GM18508 (cell line): ENCODE results near the gene HAGHL.
"Not testable (repeated sequence)": the region's sequence is repeated elsewhere in the genome, so short reads cannot be mapped to it uniquely, and the experiment has no call there.

ENCODE experiments used
- ATAC-seq: cut with Tn5 transposase; IDR thresholded peaks from one replicate; pipeline ENCODE4 v1.9.1; 2021; ENCODE audit warnings: moderate number of reproducible peaks; ENCODE audit not compliant: insufficient read depth, unreplicated experiment

The HAGHL gene

DNA sequence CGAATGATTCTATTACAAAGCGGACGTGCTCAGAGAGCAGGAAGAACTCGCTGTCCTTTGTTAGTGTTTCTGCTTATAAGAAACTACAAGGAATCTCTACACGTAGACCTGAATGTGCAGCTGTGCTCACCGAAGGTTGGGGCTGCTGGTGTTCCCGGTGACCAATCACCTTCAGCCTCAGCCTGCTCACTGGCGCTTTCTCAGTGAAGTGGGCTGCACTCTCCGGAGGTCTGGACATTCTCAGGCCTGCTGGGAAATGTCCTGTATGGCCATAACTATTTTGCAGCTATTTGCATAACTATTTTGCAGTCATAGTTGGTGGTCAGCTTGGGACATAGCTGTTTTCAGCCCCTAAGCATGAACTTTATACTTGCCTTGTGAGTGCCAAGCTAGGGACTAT lies 23.6 kb downstream of the HAGHL start:
- no peak for ATAC-seq

DNA sequence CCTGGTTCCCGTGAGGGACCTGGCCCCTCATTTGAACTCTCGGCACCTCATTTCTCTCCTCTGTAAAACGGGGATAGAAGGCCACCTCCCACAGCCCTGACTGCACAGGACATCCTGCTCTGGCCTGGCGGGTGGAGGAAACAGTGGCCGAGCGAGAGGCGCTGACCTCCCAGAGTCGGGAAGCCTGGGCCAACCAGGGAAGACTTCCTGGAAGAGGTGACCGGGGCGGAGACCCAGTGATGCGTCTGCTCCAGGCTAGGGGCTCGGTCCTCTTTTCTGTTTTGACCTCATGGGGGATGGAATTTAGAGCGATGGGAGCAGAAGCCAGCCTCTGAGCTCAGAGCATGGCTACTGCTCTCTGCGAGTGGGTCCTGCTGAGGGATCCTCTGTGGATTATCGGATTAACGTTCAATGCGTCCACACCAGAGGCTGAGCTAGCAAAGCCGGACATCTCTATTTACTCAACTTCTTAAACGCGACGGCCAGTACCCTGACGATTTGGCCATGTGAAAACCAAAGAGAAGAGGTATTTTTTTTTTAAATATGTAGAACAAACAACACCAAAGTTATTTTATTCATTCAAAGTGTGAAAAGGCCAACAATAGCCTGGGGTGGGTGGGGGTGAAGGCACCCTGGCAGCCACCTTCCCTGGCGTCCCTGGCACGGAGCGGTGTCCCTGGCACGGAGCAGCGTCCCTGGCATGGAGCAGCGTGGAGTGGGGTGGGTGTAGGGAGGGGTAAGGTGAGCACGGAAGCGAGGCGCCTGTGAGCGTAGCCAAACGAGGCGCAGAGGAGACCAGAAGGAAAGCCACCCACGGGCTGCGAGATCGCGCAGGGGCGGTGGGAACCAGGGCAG lies 24.5 kb downstream of the HAGHL start:
- no peak for ATAC-seq

DNA sequence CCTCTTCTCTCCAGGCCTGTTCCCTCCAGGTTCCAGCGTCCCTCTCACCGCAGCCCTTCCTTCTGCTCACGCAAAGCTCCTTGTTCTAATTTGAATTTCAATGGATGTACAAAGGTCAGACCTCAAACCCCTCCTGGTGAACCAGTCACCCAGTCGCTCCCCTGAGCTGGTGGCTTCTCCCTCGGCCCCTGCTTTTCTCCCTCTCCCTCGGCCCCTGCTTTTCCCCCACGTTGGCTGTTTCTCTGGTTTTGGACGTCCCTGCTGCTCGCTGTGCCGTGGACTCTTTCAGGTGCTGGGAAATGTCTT lies 25.1 kb downstream of the HAGHL start:
- no peak for ATAC-seq

DNA sequence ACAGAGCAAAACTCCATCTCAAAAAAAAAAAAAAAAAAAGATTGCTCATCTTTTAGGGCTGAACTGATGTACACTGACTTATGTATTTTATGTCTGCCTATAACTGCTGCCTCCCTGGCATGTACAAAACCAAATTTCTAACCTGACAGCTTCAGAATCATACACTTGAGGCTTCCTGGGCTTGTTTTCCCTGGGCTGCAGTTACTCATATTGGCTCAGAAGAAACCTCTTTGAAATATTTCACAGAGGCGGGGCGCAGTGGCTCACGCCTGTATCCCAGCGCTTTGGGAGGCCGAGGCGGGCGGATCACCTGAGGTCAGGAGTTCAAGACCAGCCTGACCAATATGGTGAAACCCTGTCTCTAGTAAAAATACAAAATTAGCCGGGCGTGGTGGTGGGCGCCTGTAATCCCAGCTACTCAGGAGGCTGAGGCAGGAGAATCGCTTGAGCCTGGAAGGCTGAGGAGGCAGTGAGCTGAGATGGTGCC lies 27.3 kb downstream of the HAGHL start:
- not testable (repeated sequence) for ATAC-seq

DNA sequence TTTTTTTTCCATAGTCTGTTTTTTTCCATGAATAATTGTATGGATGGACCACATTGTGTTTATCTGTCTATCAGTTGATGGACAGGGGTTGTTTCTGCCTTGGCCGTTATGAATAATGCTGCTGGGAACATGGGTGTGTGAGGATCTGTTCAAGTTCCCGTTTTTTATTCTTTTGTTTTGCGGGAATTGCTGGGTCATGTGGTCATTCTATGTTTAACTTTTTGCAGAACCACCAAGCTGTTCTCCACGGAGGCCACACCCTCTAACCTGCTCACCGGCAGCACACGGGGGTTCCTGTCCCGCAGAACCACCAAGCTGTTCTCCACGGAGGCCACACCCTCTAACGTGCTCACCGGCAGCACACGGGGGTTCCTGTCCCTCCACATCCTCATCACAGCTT lies 27.8 kb downstream of the HAGHL start:
- no peak for ATAC-seq

DNA sequence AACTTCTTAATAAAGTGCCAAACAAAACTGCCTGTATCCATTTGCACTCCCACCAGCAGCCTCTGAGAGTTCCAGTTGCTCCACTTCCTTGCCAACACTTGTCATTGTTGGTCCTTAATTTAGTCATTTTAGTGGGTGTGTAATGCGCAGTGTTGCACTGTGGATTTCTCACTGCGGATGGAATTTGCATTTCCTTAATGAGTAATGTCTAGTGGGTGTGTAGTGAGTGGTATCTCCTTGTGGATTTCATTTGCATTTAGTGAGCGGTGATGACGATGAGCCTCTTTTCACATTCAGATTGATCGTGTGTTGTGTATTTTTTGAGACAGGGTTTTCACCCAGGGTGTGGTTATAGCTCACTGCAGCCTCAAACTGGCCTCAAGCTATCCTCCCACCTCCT lies 29.5 kb downstream of the HAGHL start:
- no peak for ATAC-seq

DNA sequence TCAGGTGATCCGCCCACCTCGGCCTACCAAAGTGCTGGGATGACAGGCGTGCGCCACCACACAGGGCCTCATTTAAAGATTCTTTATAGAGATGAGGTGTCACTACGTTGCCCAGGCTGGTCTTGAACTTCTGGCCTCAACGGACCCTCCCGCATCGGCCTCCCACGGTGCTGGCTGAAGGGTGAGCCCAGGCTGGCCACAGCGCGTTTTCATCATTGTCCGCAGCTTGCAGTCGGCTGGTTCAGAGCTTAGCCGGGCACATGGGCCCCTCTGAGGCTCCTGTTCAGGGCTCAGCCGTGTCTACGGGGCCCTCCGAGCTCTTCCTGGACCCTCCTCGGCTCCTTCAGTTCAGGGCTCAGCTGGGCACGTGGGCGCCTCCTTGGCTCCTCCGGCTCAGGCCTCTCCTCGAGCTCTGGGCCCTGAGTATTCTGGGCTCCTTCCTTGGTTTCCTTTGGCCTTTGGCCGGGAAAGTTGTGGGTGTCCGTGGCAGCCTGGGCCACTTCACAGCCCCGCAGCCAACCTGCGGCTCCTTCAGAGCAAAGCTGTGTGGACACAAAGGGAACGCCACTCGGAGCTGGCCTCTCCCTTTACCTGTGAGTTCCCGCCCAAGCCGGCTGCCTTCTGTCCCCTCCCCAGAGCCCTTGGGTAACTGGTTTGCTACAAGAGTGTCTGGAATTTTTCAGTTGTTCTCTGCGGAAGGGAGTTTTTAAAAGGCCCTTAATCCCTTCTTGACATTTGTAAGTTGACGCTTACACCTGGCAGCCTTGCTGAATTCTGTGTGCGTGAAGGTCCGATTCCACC lies 32.4 kb downstream of the HAGHL start:
- ATAC-seq = no peak

DNA sequence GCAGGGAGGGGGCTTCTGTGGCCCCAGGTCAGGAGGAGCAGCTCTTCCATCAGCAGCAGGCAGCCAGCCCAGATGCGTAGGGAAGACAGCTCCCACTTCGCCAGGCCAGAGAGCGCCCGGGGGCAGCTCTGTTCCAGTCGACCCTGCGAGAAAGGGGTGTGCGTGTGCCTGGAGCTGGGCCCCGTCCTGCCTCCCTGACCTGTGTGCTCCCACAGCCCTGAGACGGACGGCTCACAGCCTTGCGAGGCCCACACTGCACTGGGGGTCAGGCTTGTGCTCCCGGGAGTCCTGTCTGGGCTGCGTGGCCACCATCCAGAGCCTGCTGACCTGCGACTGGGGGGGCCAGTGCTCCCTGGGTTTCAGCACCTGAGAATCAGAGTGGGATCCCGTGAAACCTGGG lies 33.2 kb downstream of the HAGHL start:
- no peak for ATAC-seq

DNA sequence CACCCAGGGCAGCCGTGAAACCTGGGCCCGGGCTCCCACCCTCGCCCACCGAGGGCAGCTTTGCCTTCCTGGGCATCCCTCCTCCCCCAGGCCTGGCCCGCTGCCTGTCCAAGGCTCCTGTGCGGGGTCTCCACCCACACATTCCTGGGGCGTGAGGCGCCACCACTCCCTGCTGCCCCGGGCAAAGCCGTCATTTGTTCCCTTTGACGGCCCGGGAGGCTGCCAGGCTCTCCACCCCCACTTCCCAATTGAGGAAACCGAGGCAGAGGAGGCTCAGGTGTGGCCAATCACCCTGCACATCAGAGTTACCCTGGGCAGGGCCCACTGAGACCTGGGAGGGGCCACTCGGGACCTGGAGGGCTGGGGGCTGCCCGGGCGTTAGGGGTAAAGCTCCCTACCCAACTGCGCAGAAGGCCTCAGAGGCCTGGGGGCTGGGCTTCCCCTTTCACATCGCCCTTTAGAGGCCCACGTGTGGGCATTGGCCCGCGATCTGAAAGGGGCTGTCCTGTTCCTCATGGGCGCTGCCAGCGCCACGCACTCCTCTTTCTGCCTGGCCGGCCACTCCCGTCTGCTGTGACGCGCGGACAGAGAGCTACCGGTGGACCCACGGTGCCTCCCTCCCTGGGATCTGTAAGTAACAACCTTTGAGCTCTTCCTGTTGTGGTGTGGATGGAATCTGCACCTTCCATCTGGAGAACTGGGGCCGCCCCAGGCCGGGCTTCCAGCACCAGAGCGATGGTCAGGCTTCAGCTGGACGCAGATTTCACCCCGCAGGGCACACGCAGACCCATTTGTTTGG lies 33.8 kb downstream of the HAGHL start, which contains the start of gene MSLN:
TSS of gene MSLN (plus strand) at position 190 of the 799 bp plus-strand sequence. CDS start 1,947 bp downstream, outside the sequence.
- ATAC-seq = no peak

DNA sequence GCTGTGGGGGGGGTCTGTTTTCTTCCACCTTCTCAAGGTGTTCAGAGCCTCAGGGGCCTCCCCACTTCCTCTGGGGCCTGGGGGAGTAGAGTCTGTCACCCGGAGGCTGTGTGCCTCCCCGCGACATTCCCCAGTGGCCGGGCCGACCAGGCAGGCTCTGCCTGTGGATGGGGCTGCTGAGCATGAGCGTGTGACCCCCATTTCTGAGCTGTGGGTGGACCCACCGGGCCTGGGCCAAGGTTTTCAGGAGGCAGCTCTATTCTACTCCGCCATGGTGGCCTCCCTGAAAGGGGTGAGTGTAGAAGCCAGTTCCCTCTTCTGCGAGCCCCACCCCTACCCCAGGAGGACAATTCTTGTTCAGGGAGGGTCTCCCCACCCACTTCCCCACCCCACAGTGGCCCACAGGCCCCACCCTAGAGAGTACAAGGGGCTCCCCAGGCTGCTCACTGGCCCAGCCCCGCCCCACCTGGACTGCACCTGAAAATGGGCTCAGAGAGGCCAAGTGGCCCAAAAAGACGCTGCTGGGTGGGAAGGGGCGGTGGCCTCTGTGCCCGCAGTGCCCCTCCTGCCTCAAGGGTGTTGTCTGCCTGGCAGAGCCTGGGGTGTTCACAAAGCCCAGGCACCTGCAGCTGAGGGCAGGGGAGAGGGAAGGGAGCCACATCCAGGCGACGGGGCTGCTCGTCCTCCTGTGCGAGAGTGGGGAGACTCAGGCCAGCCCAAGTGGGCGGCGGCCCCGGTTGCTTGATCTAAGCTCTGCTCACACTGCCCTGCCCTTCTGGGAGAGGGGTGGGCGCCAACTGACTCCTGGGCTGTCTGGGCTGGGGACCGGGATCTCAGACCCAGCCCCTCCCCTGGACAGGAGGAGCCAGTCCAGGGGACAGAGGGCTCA lies 35.0 kb downstream of the HAGHL start:
- ATAC-seq = no peak

DNA sequence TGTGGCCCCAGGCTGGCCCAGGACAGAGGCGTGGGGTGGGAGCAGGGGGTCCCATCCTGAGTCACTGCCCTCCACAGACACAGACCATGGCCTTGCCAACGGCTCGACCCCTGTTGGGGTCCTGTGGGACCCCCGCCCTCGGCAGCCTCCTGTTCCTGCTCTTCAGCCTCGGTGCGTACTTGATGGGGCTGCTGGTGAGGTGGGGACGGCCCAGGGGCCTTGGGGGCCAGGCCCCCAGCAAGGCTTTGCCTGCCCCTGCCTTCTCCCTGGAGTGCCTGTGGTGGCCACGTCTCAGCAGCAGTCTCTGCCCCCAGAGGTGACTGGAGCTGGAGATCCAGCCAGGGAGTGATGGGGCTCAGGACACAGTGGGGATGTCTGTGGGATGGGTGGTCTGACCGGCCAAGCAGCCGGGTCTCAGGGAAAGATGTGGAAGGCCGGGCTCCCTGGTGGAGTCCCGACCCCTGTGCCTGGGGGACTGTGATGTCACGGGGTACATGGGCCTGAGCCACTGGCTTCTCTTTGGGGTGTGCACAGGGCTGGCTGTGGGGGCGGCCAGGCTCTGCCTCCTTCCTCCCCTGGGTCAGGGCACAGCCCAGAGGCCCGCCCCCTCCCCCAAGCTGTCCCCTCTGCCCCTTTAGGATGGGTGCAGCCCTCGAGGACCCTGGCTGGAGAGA lies 35.8 kb downstream of the HAGHL start:
- ATAC-seq = no peak

DNA sequence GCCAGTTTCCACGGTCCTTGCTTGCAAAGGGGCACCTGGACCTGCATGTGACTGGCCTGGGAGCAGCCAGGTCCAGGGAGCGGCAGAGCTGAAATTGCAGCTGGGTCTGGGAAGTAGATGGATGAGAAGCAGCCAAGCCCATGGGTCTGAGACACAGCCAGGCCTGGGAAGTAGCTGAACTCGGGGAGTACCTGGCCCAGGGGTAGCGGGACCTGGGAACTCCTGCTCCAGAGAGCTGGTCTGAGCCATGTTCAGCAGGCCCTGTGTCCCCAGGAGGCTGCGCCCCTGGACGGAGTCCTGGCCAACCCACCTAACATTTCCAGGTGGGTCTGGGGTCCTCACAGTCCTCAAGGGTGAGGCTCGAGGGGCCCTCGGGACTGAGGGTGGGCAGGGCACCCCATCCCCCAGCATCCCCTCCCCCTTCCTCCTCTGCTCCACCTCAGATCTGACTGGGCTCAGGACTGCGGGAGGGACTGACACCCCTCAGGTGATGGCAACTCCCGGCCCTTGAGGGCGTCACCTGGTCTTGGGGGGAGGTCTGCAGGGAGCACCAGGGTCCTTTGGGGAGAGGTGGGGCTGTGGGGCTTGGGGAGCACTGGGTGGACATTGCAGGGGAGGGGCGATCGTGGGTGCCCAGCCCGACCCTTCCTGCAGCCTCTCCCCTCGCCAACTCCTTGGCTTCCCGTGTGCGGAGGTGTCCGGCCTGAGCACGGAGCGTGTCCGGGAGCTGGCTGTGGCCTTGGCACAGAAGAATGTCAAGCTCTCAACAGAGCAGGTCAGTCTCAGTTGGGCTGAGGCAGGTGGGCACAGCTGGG lies 36.7 kb downstream of the HAGHL start:
- no peak for ATAC-seq

DNA sequence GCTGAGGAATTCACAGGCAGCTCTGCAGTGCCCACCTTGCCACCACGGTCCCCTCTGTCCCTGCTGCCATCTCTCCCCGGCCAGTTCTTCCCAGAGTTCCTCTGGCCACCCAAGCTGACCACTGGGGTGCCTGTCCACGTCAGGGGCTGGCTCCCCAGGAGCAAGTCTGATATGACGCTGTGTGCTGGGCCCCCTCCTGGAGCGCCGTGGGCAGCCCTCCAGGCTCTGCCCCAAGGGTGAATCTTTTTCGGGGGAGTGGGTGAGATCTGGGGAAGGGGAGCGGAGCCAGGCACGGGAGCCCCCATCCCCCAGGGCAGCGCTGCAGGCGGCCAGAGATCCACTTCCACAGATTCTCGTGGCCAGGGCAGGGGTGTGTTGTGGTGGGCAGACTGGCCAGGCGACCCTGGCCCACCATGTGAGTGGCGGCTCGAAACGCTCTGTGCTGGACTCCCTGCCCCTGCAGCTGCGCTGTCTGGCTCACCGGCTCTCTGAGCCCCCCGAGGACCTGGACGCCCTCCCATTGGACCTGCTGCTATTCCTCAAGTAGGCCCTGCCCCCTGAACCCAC lies 37.4 kb downstream of the HAGHL start:
- no peak for ATAC-seq

DNA sequence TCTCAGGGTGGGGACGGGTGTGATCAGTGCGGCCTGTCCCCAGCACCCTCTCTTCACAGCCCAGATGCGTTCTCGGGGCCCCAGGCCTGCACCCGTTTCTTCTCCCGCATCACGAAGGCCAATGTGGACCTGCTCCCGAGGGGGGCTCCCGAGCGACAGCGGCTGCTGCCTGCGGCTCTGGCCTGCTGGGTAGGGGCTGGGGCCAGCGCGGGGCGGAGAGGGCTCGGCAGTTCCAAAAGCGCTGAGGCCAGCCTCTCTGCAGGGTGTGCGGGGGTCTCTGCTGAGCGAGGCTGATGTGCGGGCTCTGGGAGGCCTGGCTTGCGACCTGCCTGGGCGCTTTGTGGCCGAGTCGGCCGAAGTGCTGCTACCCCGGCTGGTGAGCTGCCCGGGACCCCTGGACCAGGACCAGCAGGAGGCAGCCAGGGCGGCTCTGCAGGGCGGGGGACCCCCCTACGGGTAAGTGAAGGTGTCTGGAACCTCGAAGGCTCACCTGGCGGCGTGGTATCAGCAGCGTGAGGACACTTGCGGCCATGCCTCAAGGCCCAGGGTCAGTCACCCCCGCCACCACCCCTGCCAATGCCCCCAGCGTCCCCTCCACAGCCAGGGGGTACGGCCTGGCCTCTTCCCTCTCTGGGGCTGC lies 38.1 kb downstream of the HAGHL start:
- no peak for ATAC-seq

DNA sequence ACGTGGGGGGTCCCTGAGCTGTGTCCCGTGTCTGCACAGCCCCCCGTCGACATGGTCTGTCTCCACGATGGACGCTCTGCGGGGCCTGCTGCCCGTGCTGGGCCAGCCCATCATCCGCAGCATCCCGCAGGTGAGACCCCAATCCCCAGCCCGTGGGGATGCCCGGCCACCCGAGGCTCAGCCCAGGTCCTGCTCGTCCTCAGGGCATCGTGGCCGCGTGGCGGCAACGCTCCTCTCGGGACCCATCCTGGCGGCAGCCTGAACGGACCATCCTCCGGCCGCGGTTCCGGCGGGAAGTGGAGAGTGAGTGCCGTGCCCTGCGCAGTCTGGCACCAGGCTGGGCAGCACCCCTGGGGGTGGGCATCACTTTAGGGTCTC lies 38.6 kb downstream of the HAGHL start:
- ATAC-seq = no peak

DNA sequence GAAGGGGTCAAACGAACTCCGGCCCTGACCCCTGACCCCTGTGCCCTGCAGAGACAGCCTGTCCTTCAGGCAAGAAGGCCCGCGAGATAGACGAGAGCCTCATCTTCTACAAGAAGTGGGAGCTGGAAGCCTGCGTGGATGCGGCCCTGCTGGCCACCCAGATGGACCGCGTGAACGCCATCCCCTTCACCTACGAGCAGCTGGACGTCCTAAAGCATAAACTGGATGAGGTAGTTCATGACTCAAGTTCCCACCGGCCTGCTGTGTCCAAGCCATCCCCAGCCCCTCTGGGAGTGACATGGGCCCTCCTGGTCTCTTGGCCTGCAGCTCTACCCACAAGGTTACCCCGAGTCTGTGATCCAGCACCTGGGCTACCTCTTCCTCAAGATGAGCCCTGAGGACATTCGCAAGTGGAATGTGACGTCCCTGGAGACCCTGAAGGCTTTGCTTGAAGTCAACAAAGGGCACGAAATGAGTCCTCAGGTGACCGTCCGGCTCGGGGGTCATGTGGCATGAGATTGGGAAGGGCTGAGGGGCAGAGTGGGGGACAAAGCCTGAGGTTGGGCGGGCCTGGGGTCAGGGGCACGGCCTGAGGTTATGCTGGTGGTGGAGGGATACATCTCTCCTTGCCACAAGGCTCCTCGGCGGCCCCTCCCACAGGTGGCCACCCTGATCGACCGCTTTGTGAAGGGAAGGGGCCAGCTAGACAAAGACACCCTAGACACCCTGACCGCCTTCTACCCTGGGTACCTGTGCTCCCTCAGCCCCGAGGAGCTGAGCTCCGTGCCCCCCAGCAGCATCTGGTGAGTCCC lies 39.3 kb downstream of the HAGHL start:
- ATAC-seq = no peak
